Endothelial cell of umbilical vein (primary cell): ENCODE data around the gene TCAP. TPM values are rescaled to one million over a fixed set of nuclear protein-coding genes. Genes with fewer than 3 reads are reported as not detected.

Experiments
- BruUV-seq: library from RNA; stranded (reverse); fragments of 400-500 nt; replicated peaks from 2 replicates; lab custom pipeline; 2021; lab: Mats Ljungman, UMichigan
- CTCF ChIA-PET: fragments of 300-600, 350-600 bp; sonication (Branson Sonifier 250); formaldehyde crosslinking; loops from one replicate; lab custom pipeline; 2021; ENCODE audit warnings: antibody characterized with exemption, inconsistent platforms; lab: Charles Lee
- POLR2A ChIA-PET: fragments of 300-600, 350-600 bp; sonication (Branson Sonifier 250); formaldehyde crosslinking; loops from one replicate; lab custom pipeline; 2021; ENCODE audit warnings: antibody characterized with exemption, inconsistent platforms; lab: Charles Lee
- DNase-seq: peaks from one replicate; pipeline ENCODE4 v3.0.0-alpha.2; 2011; ENCODE audit warnings: low read depth, low spot score
- FAIRE-seq: peaks from 2 replicates; lab custom pipeline; 2011; peaks lifted over from hg19 to GRCh38; lab: Jason Lieb, UNC
- H2AFZ ChIP-seq: 2 replicates; pipeline ENCODE4 v1.6.0; 2012; ENCODE audit warnings: low read depth, low read length, control low read depth, inconsistent platforms
- H3K27ac ChIP-seq: 2 replicates; pipeline ENCODE4 v1.5.1; 2011; ENCODE audit warnings: low read depth, mild to moderate bottlenecking, control low read depth, low read length, moderate library complexity; ENCODE audit not compliant: insufficient read depth
- H3K27me3 ChIP-seq, 2 experiments: 2 replicates each; pipeline versions ENCODE4 v1.6.0 to v1.6.1; 2011; ENCODE audit warnings: low read length in 2 of 2, mixed read lengths in 1 of 2; ENCODE audit not compliant: control insufficient read depth in 2 of 2, insufficient read depth in 2 of 2
- H3K36me3 ChIP-seq, 2 experiments: 2 replicates in 1 of 2; 3 replicates in 1 of 2; pipeline ENCODE4 v1.5.1; 2011; ENCODE audit warnings: low read length in 2 of 2, mild to moderate bottlenecking in 1 of 2, moderate library complexity in 1 of 2; ENCODE audit not compliant: control insufficient read depth in 2 of 2, insufficient read depth in 2 of 2; ENCODE audit errors: extremely low read depth in 1 of 2
- H3K4me1 ChIP-seq: 3 replicates; pipeline ENCODE4 v1.5.1; 2011; ENCODE audit warnings: mild to moderate bottlenecking, low read length; ENCODE audit not compliant: control insufficient read depth, insufficient read depth; ENCODE audit errors: extremely low read depth
- H3K4me2 ChIP-seq: 2 replicates; pipeline ENCODE4 v1.6.1; 2011; ENCODE audit warnings: low read length, control low read depth, mixed read lengths; ENCODE audit not compliant: insufficient read depth
- H3K4me3 ChIP-seq, 3 experiments: fragments of 200-600 bp in 1 of 3; sonication (generic), shearing (Covaris generic) in 1 of 3; replicated peaks in 1 of 3; 2 replicates each; pipeline ENCODE4 v1.5.1; 2011 to 2016; ENCODE audit warnings: control low read depth in 3 of 3, low read length in 3 of 3, mild to moderate bottlenecking in 2 of 3, inconsistent platforms in 1 of 3, low read depth in 1 of 3, moderate library complexity in 1 of 3; ENCODE audit not compliant: insufficient read depth in 1 of 3
- H3K79me2 ChIP-seq: 2 replicates; pipeline ENCODE4 v1.6.0; 2012; ENCODE audit warnings: low read length, inconsistent platforms; ENCODE audit not compliant: control insufficient read depth, insufficient read depth
- H3K9ac ChIP-seq: replicated peaks from 2 replicates; pipeline ENCODE3; 2011; ENCODE audit warnings: low read length, control low read depth; ENCODE audit not compliant: insufficient read depth; ENCODE audit errors: extremely low read depth
- H3K9me1 ChIP-seq: replicated peaks from 3 replicates; pipeline ENCODE4 v1.6.0; 2011; ENCODE audit warnings: mild to moderate bottlenecking, low read length; ENCODE audit not compliant: control insufficient read depth, insufficient read depth; ENCODE audit errors: extremely low read depth
- H3K9me3 ChIP-seq: replicated peaks from 2 replicates; pipeline ENCODE4 v1.5.1; 2012; ENCODE audit warnings: low read length, inconsistent platforms; ENCODE audit not compliant: control insufficient read depth, insufficient read depth
- H4K20me1 ChIP-seq: replicated peaks from 2 replicates; pipeline ENCODE3; 2011; ENCODE audit warnings: mild to moderate bottlenecking, low read length; ENCODE audit not compliant: control insufficient read depth, insufficient read depth; ENCODE audit errors: extremely low read depth
- EZH2 ChIP-seq: IDR thresholded peaks from 2 replicates; pipeline ENCODE4 v1.6.1; 2012; ENCODE audit warnings: borderline replicate concordance, low read depth, mild to moderate bottlenecking, moderate library complexity, low read length, inconsistent platforms; ENCODE audit not compliant: severe bottlenecking
- JUN ChIP-seq: IDR thresholded peaks from 2 replicates; pipeline ENCODE4 v1.6.1; 2011; ENCODE audit warnings: borderline replicate concordance, low read depth; ENCODE audit not compliant: insufficient read length, insufficient read depth
- MYC ChIP-seq: IDR thresholded peaks from one replicate; pipeline ENCODE4 v1.6.1; 2011; ENCODE audit warnings: mild to moderate bottlenecking, low read depth, low read length
- dilution Hi-C: fragments of 300-500 bp; cut with MboI; formaldehyde crosslinking; loops from one replicate; pipeline ENCODE4 v1.15.0; 2019; ENCODE audit warnings: low sequenced_read_pairs; ENCODE audit not compliant: extremely low pct_ligation_motif_present
- intact Hi-C: fragments of 100-400 bp; cut with micrococcal nuclease; formaldehyde crosslinking; loops from one replicate; pipeline ENCODE4 v1.10.0; 2022
- polyA plus RNA-seq, 4 experiments: library from polyadenylated mRNA; depleted of rRNA in 3 of 4; stranded (reverse) in 3 of 4; unstranded in 1 of 4; fragments of >200 nt; gene quantifications; 2 replicates each; pipeline versions ENCODE4 v1.2.1 to v1.2.3, GENCODE V29; 2011 to 2012; ENCODE audit warnings: missing spikeins in 1 of 4
- total RNA-seq: library from RNA; stranded (reverse); gene quantifications from 2 replicates; pipeline ENCODE4 v1.2.3, GENCODE V29; 2021
- TF ChIP-seq, protein P1 (sequence below): IDR thresholded peaks from 2 replicates; pipeline ENCODE4 v1.6.1; 2011; ENCODE audit not compliant: insufficient read depth, insufficient read length
- TF ChIP-seq, protein P2 (sequence below), 2 donors: IDR thresholded peaks; 1 replicate in 1 of 2; 2 replicates in 1 of 2; pipeline ENCODE4 v1.5.1; 2011; ENCODE audit warnings: low read length in 2 of 2, mild to moderate bottlenecking in 2 of 2, moderate library complexity in 2 of 2, control low read depth in 1 of 2, inconsistent platforms in 1 of 2, low read depth in 1 of 2; ENCODE audit not compliant: insufficient read depth in 1 of 2; ENCODE audit errors: extremely low read depth in 1 of 2

Gene TCAP
- total and polyA plus RNA-seq, 2 donors (not counting 3 experiments of a cell fraction or from before 2014, with no cell fraction given) = 0.51 to 0.93 TPM

DNA sequence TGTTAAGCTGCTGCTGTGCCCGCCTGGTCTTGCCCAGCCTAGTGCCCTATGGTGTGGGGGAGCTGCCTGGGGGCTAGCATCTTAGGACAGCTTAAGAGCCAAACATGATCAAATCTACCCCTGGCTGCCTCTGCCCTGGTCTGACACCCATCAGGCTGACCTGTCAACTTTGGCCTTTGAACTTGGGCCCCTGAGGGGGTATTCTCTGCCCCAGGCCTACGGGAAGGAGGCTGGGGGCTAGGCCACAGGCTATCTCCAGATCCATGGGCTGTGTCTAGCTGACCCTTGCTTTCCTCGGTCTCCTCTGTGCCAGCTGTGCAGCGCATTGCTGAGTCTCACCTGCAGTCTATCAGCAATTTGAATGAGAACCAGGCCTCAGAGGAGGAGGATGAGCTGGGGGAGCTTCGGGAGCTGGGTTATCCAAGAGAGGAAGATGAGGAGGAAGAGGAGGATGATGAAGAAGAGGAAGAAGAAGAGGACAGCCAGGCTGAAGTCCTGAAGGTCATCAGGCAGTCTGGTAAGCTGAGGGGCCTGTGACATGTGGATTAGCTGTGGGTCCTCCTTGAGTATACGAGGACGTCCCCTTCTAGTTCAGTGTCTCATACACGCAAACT is 31.5 kb upstream of the TCAP start:
- Histone ChIP-seq H3K9ac (no peak overlapping the region), H3K27ac (no peak overlapping the region), H3K9me1 (no peaks in the 10 kb centered on the region), H2AFZ (no peak overlapping the region), H3K79me2 (peaks cover 12% of the 10 kb centered on the region), H3K4me2 (no peak overlapping the region), H3K9me3 (no peaks in the 10 kb centered on the region), H3K4me3 (no peak overlapping the region), H3K4me1 (peaks cover 14% of the 10 kb centered on the region), H3K27me3 (peaks cover 18 to 29% of the 10 kb centered on the region in 2 experiments), H4K20me1 (no peaks in the 10 kb centered on the region), H3K36me3 (no peaks in the 10 kb centered on the region)
- BruUV-seq = no TSS peak
- peak; percentile 10 for TF ChIP-seq EZH2
- TF ChIP-seq MYC = no peak
- DNase-seq = no peak
- ChIA-PET CTCF (interaction anchor here (0.7 to 6.4 kb wide), 10 partner anchors 9 to 96 kb away, joined by 3 to 141 read pairs (median 6); partner anchors contain the start of gene MIEN1), POLR2A (no interaction called here)
- dilution Hi-C loops (loop anchor here (10.0 kb wide), 1 partner anchor 111 kb away; no protein-coding TSS in a partner anchor), intact Hi-C loops (no loop called here)
- FAIRE-seq = no peak

DNA sequence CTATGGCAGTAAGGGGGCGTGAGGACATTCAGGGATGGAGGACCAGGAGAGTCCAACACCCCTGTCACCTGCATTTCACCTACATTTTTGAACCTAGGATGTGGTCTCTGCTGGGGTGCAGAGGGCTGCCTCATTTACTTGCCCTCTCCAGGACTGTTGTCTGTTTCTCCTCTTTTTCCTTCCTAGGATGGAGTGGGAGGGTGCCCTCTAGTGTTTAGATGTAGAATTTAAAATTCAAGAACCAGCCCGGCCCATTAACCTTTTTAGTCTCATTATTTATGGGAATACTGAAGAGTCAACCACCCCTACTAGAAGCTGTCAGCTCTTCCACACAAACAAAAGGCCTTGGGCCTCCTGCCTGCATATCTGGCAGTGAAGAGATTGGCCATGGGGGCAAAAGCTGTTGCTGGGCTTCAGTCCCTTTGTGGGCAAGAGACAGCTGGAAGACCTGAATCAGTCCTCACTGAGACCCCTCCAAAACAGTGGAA is 30.7 kb upstream of the TCAP start:
- H3K27me3 ChIP-seq = peaks cover 11 to 22% of the 10 kb centered on the region in 2 experiments
- FAIRE-seq = peak; percentile 74
- H3K36me3 ChIP-seq = no peaks in the 10 kb centered on the region
- intact Hi-C loops (no loop called here), dilution Hi-C loops (loop anchor here (10.0 kb wide), 1 partner anchor 110 kb away; no protein-coding TSS in a partner anchor)
- CTCF ChIA-PET = interaction anchor here (0.7 to 6.4 kb wide), 16 partner anchors 10 to 124 kb away, joined by 3 to 141 read pairs (median 5); partner anchors contain the start of genes ERBB2 and MIEN1
- H4K20me1 ChIP-seq = no peaks in the 10 kb centered on the region
- H3K27ac ChIP-seq = no peak overlapping the region
- peaks cover 14% of the 10 kb centered on the region for H3K4me1 ChIP-seq
- no peaks in the 10 kb centered on the region for H3K9me3 ChIP-seq
- peak; percentile 47 for DNase-seq
- no TSS peak for BruUV-seq
- no peak overlapping the region for H2AFZ ChIP-seq
- POLR2A ChIA-PET = no interaction called here
- H3K9me1 ChIP-seq = no peaks in the 10 kb centered on the region
- H3K4me2 ChIP-seq = no peak overlapping the region
- TF ChIP-seq MYC (no peak), JUN (no peak)
- TF ChIP-seq, protein P1, sequence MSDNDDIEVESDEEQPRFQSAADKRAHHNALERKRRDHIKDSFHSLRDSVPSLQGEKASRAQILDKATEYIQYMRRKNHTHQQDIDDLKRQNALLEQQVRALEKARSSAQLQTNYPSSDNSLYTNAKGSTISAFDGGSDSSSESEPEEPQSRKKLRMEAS = no peak
- TF ChIP-seq, protein P2, sequence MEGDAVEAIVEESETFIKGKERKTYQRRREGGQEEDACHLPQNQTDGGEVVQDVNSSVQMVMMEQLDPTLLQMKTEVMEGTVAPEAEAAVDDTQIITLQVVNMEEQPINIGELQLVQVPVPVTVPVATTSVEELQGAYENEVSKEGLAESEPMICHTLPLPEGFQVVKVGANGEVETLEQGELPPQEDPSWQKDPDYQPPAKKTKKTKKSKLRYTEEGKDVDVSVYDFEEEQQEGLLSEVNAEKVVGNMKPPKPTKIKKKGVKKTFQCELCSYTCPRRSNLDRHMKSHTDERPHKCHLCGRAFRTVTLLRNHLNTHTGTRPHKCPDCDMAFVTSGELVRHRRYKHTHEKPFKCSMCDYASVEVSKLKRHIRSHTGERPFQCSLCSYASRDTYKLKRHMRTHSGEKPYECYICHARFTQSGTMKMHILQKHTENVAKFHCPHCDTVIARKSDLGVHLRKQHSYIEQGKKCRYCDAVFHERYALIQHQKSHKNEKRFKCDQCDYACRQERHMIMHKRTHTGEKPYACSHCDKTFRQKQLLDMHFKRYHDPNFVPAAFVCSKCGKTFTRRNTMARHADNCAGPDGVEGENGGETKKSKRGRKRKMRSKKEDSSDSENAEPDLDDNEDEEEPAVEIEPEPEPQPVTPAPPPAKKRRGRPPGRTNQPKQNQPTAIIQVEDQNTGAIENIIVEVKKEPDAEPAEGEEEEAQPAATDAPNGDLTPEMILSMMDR (IDR thresholded peaks at IDR 0.05; ENCODE audit: extremely low read depth in 1 of 2, insufficient read depth in 1 of 2, low read depth in 1 of 2, low read length in 2 of 2) = peak; percentile 63 to 64
- H3K4me3 ChIP-seq = no peak overlapping the region
- H3K9ac ChIP-seq = no peak overlapping the region
- H3K79me2 ChIP-seq = peaks cover 13% of the 10 kb centered on the region
